SK-N-MC (cell line): Measurements from ENCODE around the gene KCNJ4.

Experiments
- EZH2 ChIP-seq: fragments of 200-600 bp; sonication (generic); IDR thresholded peaks from one replicate; pipeline ENCODE4 v1.6.1; 2017; ENCODE audit warnings: antibody characterized with exemption
- POLR2AphosphoS5 ChIP-seq: IDR thresholded peaks from 2 replicates; pipeline ENCODE4 v1.6.1; 2012; ENCODE audit warnings: mild to moderate bottlenecking, low read depth, low read length, borderline replicate concordance

DNA sequence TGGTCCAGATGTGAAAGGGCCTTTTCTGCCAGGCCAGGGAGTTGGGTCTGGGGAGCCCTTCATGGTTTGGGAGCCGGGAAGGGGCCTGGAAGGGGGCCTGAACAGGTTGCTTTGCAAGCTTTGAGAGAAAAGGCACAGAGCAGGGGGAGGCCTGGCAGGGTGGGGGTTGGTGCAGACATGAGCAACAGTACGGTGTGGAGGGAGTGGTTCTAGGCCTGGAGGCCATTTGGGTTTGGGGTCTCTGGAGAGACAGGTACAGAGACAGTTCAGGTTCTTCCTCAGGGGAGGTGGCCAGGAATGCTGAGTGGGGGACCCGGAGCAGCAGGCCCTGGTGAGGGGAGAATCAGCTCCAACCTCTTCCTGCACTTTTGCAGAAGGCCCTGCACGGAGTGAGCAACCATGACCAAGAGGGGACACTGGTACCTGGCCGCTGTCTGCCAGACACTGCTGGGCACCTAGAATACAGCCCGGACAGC lies 14.3 kb upstream of the KCNJ4 start:
- TF ChIP-seq POLR2AphosphoS5 = no peak
- no peak for TF ChIP-seq EZH2
